Small intestine (tissue), 16 donors: Measurements from ENCODE around the gene HDAC10. TPM values are rescaled to one million over a fixed set of nuclear protein-coding genes. Genes with fewer than 3 reads are reported as not detected.

Experiments
- DNase-seq, 2 donors: peaks; one replicate each; pipeline versions ENCODE4 v3.0.0 to v3.0.0-alpha.2; 2013
- FAIRE-seq: peaks from 2 replicates; lab custom pipeline; 2012; peaks lifted over from hg19 to GRCh38; lab: Jason Lieb, UNC
- H3K27ac ChIP-seq, 3 donors: one replicate each; pipeline ENCODE4 v1.5.1; 2013; ENCODE audit warnings: low read length in 2 of 3, mild to moderate bottlenecking in 2 of 3, control low read depth in 1 of 3, inconsistent platforms in 1 of 3, low read depth in 1 of 3, moderate library complexity in 1 of 3
- H3K27me3 ChIP-seq, 3 donors: one replicate each; pipeline ENCODE4 v1.6.1; 2013; ENCODE audit warnings: low read length in 3 of 3, inconsistent platforms in 1 of 3; ENCODE audit not compliant: control insufficient read depth in 3 of 3, insufficient read depth in 3 of 3
- H3K36me3 ChIP-seq, 3 donors: one replicate each; pipeline ENCODE4 v1.6.1; 2013; ENCODE audit warnings: low read length in 3 of 3, inconsistent platforms in 1 of 3, low read depth in 1 of 3, mild to moderate bottlenecking in 1 of 3, moderate library complexity in 1 of 3; ENCODE audit not compliant: control insufficient read depth in 3 of 3, insufficient read depth in 2 of 3
- H3K4me1 ChIP-seq, 3 donors: one replicate each; pipeline ENCODE4 v1.6.1; 2013; ENCODE audit warnings: low read length in 2 of 3, inconsistent platforms in 1 of 3, low read depth in 1 of 3, mild to moderate bottlenecking in 1 of 3, moderate library complexity in 1 of 3; ENCODE audit not compliant: control insufficient read depth in 3 of 3, insufficient read depth in 2 of 3
- H3K4me3 ChIP-seq, 3 donors: one replicate each; pipeline ENCODE4 v1.5.1; 2013; ENCODE audit warnings: low read length in 3 of 3, control low read depth in 1 of 3, inconsistent platforms in 1 of 3, low read depth in 1 of 3, mild to moderate bottlenecking in 1 of 3, moderate library complexity in 1 of 3
- H3K9me3 ChIP-seq, 2 donors: one replicate each; pipeline ENCODE4 v1.6.1; 2013; ENCODE audit warnings: low read depth in 1 of 2, low read length in 1 of 2; ENCODE audit not compliant: control insufficient read depth in 2 of 2, insufficient read depth in 1 of 2
- WGBS, 3 donors: extraction: QIAGEN DNeasy Blood & Tissue Kit; methylation state at CpG; one replicate each; pipeline ENCODE4 v1.1.7; 2013; 5-methylcytosine and 5-hydroxymethylcytosine counted together
- long read RNA-seq, 10 donors: transcript quantifications; one replicate each; lab custom pipeline, GENCODE V29; 2026
- polyA plus RNA-seq, 4 donors: library from polyadenylated mRNA; stranded (reverse) in 3 of 4; unstranded in 1 of 4; fragments of 200-250 nt in 3 of 4; fragments of 120-200 nt in 1 of 4; gene quantifications; one replicate each; pipeline versions ENCODE4 v1.2.1 to v1.2.3, GENCODE V29; 2013
- donor health status: healthy with polysubstance abuse.
- donor health status: control.
- donor health status: control.
- donor health status: Bipolar disorder and iron deficiency.
- donor health status: healthy.

The HDAC10 gene, protein sequence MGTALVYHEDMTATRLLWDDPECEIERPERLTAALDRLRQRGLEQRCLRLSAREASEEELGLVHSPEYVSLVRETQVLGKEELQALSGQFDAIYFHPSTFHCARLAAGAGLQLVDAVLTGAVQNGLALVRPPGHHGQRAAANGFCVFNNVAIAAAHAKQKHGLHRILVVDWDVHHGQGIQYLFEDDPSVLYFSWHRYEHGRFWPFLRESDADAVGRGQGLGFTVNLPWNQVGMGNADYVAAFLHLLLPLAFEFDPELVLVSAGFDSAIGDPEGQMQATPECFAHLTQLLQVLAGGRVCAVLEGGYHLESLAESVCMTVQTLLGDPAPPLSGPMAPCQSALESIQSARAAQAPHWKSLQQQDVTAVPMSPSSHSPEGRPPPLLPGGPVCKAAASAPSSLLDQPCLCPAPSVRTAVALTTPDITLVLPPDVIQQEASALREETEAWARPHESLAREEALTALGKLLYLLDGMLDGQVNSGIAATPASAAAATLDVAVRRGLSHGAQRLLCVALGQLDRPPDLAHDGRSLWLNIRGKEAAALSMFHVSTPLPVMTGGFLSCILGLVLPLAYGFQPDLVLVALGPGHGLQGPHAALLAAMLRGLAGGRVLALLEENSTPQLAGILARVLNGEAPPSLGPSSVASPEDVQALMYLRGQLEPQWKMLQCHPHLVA
- polyA plus RNA-seq = 10 to 100 TPM; 15.9 to 53.1 (median 27.5) TPM
- long read RNA-seq, donor 1, partial matches to known transcripts = 7 of 11 reads
- long read RNA-seq, donor 1, other reads (novel, unspliced or antisense) = 0 of 11 reads
- long read RNA-seq, donor 2 = 0 reads
- long read RNA-seq, donor 3 = 0 reads
- long read RNA-seq, donor 4, partial matches to known transcripts = 0 of 1 reads
- long read RNA-seq, donor 4, other reads (novel, unspliced or antisense) = 0 of 1 reads
- long read RNA-seq, donor 5 = 0 reads
- long read RNA-seq, donor 6 = 0 reads
- long read RNA-seq, donor 7, partial matches to known transcripts = 0 of 2 reads
- long read RNA-seq, donor 7, other reads (novel, unspliced or antisense) = 0 of 2 reads
- long read RNA-seq, donor 8 = 0 reads
- long read RNA-seq, donor 9, partial matches to known transcripts = 0 of 1 reads
- long read RNA-seq, donor 9, other reads (novel, unspliced or antisense) = 0 of 1 reads
- long read RNA-seq, donor 10, partial matches to known transcripts = 0 of 1 reads
- long read RNA-seq, donor 10, other reads (novel, unspliced or antisense) = 0 of 1 reads

DNA sequence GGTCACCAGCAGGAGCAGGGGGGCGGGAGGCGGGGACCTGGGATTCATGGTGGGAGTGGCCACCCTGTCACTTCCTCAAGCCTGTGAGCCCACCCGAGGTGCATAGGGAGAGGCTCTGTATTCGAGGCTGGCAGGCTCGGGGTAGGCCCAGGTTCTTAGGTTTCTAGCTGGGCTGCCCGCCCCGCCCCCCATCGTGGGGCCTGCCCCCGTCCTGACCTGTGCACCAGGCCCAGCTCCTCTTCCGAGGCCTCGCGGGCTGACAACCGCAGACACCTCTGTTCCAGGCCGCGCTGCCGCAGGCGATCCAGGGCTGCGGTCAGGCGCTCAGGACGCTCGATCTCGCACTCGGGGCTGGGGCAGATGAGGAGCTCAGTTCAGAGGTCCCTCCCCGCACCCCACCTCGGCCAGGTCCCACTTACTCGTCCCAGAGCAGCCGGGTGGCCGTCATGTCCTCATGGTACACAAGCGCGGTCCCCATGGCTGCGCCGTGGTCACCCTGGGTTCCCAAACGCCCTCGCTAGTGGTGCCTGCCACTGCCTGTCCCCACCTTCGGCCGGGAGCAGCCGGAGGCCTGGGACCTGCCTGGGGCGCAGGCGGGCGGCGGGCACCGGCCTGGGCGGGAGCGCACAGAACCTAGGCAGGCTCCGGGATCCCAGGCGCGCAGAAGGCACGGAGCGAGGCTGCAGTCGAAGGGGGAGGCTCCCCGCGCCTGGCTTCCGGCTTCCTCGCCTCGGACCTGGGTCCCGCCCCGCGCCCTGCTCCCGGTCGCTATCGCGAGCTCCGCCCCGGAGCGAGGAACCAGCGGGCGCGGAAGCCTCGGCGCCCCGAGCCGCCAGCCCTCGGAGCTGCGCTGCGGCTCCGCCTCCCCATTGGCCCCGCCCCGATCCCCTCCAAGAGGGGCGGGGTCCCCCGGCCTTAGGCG, at the start of gene HDAC10:
TSS of gene HDAC10 (minus strand) at position 711 of the 922 bp plus-strand sequence. CDS start at position 478, 233 bp downstream.
- Histone ChIP-seq H3K36me3 (peaks cover 0 to 42% (median 0%) of the 10 kb centered on the region in 3 donors), H3K9me3 (no peaks in the 10 kb centered on the region), H3K4me1 (peaks cover 8 to 24% (median 12%) of the 10 kb centered on the region in 3 donors), H3K4me3 (peak within 1 kb of the TSS; percentile 60 to 83 (median 81)), H3K27me3 (no peaks in the 10 kb centered on the region), H3K27ac (peak within 1 kb of the TSS; percentile 11 to 63 (median 12))
- DNase-seq = peak; percentile 85 to 92
- WGBS, 3 donors = 0 to 1% (median 1%) methylated on average over 40 to 81 of the region's 81 CpGs
- no peak for FAIRE-seq

DNA sequence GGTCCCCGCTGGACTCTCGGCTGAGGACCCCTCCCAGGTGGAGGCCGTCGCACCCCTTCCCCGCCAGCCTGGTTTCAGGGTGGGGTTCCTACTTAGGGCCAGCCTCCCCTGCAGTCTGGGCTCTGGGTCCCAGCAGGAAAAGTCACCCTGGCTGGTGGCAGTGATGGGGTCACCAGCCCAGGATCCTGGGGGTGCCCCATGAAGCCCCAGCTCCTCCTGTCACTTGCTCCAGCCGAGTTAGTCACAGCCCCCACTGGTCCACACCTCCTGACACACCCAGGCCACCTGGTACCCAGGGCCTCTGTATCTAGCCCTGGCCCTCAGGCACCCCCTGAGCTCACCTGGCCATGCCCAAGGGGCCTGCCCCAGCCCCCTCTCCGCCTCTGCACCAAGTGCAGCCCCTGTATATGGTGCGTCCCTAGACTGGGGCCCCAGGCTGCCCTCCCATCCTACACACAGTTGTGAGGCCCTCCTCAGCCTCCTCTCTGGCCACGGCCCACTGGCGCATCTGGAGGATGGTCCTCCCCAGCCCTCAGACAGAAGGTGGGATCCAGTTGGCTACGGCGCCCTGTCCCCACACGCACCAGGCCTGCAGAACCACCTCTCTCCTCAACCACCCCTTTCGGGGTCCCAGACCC, 49.7 kb upstream of the HDAC10 start:
- FAIRE-seq = no peak
- 62 to 72% (median 65%) methylated on average over 13 to 14 of the region's 14 CpGs for WGBS, 3 donors

DNA sequence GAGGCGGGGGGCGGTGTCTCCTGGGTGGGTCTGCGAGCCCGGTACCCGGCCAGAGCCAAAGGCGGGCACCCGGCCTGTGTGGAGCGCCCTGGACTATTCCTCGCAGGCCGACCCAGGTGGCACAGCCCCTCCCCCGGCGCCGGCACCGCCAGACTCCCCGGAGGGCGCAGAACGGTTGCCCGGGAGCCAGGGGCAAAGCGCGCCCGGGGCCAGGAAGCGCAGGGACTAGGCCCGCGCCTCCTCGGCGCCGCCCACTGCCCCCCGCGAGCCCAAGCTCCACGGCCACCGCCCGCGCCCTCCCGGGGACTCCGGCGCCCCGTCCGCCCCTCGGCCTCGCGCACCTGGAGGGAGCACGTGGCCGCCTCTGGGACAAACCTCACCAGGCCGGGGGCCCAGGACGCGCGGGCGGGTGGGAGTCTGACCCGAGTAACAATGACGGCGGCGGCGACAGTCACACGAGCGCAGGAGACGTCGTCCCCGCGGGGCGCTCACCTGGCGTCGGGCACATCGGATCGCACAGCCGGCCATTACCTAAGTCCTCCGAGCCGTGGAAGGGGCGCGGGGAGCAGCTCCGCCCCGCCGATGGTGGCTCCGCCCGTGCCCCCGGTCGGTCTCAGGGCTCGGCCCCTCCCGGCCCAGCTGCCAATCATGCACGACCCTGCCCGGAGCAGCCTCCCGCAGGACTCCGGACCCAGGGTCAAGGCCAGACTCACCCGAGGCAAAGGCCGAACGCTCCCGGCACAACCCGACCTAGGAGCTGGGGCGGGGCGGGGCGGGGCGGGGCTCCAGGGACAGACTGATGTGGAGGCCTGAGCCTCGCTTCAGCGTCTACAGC, 48.9 kb upstream of the HDAC10 start:
- Histone ChIP-seq H3K27me3 (no peaks in the 10 kb centered on the region), H3K27ac (peak overlapping the region; percentile 53 to 98 (median 58)), H3K4me3 (peak overlapping the region; percentile 23 to 76 (median 36)), H3K36me3 (peaks cover 0 to 67% (median 0%) of the 10 kb centered on the region in 3 donors), H3K9me3 (no peaks in the 10 kb centered on the region), H3K4me1 (peaks cover 9 to 76% (median 37%) of the 10 kb centered on the region in 3 donors)
- whole genome bisulfite sequencing, 3 donors = 7 to 28% (median 23%) methylated on average over 43 to 93 of the region's 93 CpGs
- no peak for FAIRE-seq
- DNase-seq = peak; percentile 87 to 95

More for the DNA sequence above, 49.7 kb upstream of the HDAC10 start:
- DNase-seq = no peak
- H3K27ac ChIP-seq = peak overlapping the region; percentile 53 to 71 (median 67)
- H3K4me3 ChIP-seq = peak overlapping the region in 1 of 3 donors; percentile 30
- peaks cover 0 to 69% (median 0%) of the 10 kb centered on the region in 3 donors for H3K36me3 ChIP-seq
- H3K27me3 ChIP-seq = no peaks in the 10 kb centered on the region
- H3K9me3 ChIP-seq = no peaks in the 10 kb centered on the region
- peaks cover 9 to 84% (median 44%) of the 10 kb centered on the region in 3 donors for H3K4me1 ChIP-seq

DNA sequence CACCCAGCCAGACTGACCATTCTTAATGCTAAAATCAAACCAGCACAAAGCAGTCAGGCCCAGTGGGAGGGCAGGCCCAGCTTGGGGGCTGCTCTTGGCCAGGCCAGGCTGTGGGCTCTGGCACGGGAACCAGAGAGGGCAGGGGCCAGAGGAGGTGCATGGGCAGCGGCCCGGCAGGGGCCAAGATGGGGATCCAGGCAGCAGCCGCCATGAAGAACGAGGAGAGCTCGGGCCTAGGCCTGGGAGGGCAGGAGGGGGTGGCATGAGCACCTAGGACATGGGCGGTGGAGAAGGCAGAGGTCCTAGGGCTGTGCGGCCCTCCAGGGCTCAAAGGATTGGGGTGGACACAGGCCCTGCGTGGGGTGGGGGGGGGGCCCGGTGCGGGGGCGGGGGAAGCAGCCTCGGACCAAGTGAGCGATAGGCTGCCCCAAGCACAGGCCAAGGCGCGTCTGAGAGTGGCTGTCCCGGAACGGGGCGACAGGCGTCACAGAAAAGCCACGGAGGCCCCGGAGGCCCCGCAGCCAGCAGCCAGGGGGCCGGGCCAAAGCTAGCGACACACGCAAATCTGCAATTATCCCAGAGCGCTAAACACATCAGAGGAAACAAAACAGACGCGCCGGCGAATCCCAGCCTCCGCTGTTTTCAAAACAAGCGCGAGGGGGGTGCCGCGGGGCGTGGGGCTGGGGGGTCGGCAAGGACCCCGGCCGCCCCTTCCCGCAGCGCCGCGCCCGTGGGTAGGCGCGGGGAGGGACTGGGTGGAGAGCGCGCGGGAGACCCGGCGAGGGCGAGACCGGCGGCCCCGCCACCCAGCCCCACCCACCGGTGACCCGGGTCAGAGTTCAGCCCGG, 48.1 kb upstream of the HDAC10 start:
- Histone ChIP-seq H3K9me3 (no peaks in the 10 kb centered on the region), H3K36me3 (peaks cover 0 to 69% (median 0%) of the 10 kb centered on the region in 3 donors), H3K4me3 (peak overlapping the region; percentile 12 to 76 (median 36)), H3K27ac (peak overlapping the region; percentile 53 to 98 (median 58)), H3K4me1 (peaks cover 8 to 75% (median 29%) of the 10 kb centered on the region in 3 donors), H3K27me3 (no peaks in the 10 kb centered on the region)
- DNase-seq (peak in 1 of 2 donors; percentile 53), FAIRE-seq (no peak)
- 23 to 38% (median 25%) methylated on average over 36 to 59 of the region's 59 CpGs for WGBS, 3 donors

DNA sequence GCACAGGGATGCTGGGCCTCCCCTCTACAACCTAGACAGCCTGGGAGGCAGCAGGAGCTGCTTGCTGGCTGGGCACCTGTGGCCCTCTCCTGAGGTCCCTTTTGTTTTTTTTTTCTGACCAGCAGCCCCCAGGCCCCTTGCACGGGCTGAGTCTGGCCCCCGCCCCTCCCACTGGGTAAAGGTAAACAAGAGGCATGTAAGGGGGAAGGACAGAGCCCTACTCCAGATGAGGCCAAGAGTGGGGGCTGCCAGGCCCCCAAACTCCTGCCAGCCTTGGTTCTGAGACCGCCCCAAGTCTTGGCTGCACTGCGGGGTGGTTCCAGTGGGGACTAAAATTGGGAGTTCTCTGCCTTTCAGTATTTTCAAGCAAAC, 47.2 kb upstream of the HDAC10 start:
- Histone ChIP-seq H3K9me3 (no peaks in the 10 kb centered on the region), H3K4me1 (peaks cover 8 to 73% (median 24%) of the 10 kb centered on the region in 3 donors), H3K36me3 (peaks cover 0 to 66% (median 0%) of the 10 kb centered on the region in 3 donors), H3K4me3 (peak overlapping the region in 1 of 3 donors; percentile 76), H3K27me3 (no peaks in the 10 kb centered on the region), H3K27ac (peak overlapping the region in 1 of 3 donors; percentile 43)
- 75 to 79% (median 75%) methylated on average over 4 of the region's 4 CpGs for WGBS, 3 donors
- FAIRE-seq = no peak
- DNase-seq = no peak
